ENCODE measurements around the gene KRT1.

GRCh38 chr12:52658196-52658595, 22.0 kb downstream of the KRT1 start:
- TF ChIP-seq, protein P1, sequence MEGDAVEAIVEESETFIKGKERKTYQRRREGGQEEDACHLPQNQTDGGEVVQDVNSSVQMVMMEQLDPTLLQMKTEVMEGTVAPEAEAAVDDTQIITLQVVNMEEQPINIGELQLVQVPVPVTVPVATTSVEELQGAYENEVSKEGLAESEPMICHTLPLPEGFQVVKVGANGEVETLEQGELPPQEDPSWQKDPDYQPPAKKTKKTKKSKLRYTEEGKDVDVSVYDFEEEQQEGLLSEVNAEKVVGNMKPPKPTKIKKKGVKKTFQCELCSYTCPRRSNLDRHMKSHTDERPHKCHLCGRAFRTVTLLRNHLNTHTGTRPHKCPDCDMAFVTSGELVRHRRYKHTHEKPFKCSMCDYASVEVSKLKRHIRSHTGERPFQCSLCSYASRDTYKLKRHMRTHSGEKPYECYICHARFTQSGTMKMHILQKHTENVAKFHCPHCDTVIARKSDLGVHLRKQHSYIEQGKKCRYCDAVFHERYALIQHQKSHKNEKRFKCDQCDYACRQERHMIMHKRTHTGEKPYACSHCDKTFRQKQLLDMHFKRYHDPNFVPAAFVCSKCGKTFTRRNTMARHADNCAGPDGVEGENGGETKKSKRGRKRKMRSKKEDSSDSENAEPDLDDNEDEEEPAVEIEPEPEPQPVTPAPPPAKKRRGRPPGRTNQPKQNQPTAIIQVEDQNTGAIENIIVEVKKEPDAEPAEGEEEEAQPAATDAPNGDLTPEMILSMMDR (IDR thresholded peaks at IDR 0.05; ENCODE audit: low read length) = no peak
- TF ChIP-seq EZH2phosphoT487 (IDR thresholded peaks at IDR 0.05; ENCODE audit: low read length) = no peak
- TF ChIP-seq EZH2 (optimal IDR thresholded peaks at IDR 0.05; ENCODE audit: low read depth, low read length) = no peak
